ENCODE measurements around the gene PAWR.
"Not testable (repeated sequence)": the region's sequence is repeated elsewhere in the genome, so short reads cannot be mapped to it uniquely, and the experiment has no call there.

DNA sequence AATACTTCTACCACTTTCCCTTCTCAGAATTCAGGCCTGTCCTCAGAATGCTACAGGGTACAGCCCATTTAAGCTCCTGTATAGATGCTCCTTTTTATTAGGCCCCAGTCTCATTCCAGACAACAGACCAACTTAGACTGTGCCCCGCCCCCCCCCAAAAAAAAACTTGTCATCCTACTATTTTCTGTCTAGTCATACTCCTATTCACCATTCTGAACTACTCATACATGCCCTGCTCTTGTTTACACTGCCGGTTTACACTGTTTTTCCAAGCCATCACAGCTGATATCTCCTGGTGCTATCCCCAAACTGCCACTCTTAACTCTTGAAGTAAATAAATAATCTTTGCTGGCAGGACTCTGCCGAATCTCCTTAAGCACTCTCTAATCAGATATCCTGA, 146.3 kb downstream of the PAWR start:
- TF ChIP-seq, protein P1, sequence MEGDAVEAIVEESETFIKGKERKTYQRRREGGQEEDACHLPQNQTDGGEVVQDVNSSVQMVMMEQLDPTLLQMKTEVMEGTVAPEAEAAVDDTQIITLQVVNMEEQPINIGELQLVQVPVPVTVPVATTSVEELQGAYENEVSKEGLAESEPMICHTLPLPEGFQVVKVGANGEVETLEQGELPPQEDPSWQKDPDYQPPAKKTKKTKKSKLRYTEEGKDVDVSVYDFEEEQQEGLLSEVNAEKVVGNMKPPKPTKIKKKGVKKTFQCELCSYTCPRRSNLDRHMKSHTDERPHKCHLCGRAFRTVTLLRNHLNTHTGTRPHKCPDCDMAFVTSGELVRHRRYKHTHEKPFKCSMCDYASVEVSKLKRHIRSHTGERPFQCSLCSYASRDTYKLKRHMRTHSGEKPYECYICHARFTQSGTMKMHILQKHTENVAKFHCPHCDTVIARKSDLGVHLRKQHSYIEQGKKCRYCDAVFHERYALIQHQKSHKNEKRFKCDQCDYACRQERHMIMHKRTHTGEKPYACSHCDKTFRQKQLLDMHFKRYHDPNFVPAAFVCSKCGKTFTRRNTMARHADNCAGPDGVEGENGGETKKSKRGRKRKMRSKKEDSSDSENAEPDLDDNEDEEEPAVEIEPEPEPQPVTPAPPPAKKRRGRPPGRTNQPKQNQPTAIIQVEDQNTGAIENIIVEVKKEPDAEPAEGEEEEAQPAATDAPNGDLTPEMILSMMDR (IDR thresholded peaks at IDR 0.05 in 4 of 5, conservative IDR thresholded peaks at IDR 0.05 in 1 of 5): not testable (repeated sequence)
- not testable (repeated sequence) for TF ChIP-seq POLR2A (IDR thresholded peaks at IDR 0.05)

All from gastrocnemius medialis (tissue), 4 donors.